Measurements from ENCODE around the gene PM20D1.
"Not testable (repeated sequence)": the region's sequence is repeated elsewhere in the genome, so short reads cannot be mapped to it uniquely, and the experiment has no call there.

The PM20D1 gene

DNA sequence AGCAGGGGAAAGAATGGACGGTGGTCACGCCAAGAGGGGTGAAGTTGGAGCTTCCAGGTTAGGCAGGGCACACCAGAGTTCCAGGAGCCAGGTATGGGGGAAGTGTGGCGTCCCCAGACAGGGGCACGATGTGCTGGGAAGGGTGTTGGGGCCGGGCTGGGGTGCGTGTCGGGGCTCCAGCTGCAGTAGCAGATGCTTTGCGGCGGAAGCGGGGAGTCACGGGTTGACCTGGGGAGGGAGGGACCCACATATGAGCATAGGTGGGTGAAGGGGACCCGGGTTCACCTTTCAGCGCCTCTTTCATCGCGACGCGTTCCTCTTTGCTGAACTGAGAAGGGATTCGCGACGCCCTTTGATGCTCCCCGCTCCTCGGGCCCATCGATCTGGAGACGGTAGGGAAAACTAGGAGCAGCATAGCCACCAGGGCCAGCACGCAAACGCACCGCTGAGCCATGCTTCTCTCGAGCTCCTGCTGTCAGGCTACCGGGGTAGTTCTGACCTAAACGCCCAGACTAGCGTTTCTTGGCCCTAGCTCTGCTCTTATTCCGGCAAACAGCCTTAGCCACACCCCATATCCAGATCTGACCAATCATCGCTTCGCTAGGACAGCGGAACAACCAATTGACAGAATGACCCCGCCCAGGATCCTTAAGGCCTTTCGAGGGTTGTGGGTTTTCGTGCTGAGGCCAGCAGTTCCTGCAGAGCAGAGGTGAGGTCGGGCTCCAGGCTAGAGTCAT is at the start of gene PM20D1:
PM20D1 (minus strand) TSS at position 514 of the 737 bp plus-strand sequence; CDS start at position 454, 60 bp downstream.
- TF ChIP-seq, protein P1, sequence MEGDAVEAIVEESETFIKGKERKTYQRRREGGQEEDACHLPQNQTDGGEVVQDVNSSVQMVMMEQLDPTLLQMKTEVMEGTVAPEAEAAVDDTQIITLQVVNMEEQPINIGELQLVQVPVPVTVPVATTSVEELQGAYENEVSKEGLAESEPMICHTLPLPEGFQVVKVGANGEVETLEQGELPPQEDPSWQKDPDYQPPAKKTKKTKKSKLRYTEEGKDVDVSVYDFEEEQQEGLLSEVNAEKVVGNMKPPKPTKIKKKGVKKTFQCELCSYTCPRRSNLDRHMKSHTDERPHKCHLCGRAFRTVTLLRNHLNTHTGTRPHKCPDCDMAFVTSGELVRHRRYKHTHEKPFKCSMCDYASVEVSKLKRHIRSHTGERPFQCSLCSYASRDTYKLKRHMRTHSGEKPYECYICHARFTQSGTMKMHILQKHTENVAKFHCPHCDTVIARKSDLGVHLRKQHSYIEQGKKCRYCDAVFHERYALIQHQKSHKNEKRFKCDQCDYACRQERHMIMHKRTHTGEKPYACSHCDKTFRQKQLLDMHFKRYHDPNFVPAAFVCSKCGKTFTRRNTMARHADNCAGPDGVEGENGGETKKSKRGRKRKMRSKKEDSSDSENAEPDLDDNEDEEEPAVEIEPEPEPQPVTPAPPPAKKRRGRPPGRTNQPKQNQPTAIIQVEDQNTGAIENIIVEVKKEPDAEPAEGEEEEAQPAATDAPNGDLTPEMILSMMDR (IDR thresholded peaks at IDR 0.05; ENCODE audit: control insufficient read depth, insufficient read depth, low read depth, low read length, missing control alignments) = no peak
- no peak within 1 kb of the TSS for H3K4me3 ChIP-seq (ENCODE audit: control insufficient read depth, low read depth, low read length)
- DNase-seq (ENCODE audit: low read depth) = no peak

DNA sequence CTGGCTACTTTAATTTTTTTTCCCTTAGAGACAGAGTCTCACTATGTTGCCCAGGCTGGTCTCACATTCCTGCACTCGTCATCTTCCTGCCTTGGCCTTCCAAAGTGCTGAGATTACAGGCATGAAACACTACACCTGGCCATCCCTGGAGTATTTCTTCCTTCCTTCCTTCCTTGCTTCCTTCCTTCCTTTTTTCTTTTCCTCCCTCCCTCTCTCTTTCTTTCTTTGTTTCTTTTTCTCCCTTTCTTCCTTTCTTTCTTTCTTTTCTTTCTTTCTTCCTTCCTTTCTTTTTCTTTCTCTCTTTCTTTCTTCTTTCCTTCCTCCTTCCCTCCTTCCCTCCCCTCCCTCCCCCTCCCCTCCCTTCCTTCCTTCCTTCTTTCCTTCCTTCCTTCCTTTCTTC is 46.4 kb upstream of the PM20D1 start:
- no peak for DNase-seq (ENCODE audit: low read depth)

GRCh38 chr1:205894119-205894518 is 44.2 kb upstream of the PM20D1 start:
- DNase-seq (ENCODE audit: low read depth); H3K4me3 ChIP-seq (ENCODE audit: control insufficient read depth, low read depth, low read length): not testable (repeated sequence)

More for the DNA sequence above, 46.4 kb upstream of the PM20D1 start:
- TF ChIP-seq, protein P1 (IDR thresholded peaks at IDR 0.05; ENCODE audit: control insufficient read depth, insufficient read depth, low read depth, low read length, missing control alignments) = no peak
- no peak overlapping the region for H3K4me3 ChIP-seq (ENCODE audit: control insufficient read depth, low read depth, low read length)

DNA sequence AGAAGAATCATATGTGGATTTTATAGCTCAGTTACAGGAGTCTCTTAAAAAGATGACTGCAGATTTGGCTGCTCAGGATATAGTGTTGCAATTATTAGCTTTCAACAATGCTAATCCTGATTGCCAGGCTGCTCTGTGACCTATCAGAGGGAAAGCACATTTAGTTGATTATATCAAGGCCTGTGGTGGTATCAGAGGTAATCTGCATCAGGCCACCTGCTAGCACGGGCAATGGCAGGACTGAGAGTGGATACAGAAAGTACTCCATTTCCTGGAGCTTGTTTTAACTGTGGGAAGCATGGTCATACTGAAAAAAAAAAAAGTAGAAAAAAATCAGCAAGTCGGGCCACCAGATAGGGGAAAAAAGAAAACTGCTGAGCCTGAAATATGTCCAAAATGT is 42.2 kb upstream of the PM20D1 start:
- H3K4me3 ChIP-seq (ENCODE audit: control insufficient read depth, low read depth, low read length); DNase-seq (ENCODE audit: low read depth): not testable (repeated sequence)

GRCh38 chr1:205891481-205891880 is 41.5 kb upstream of the PM20D1 start:
- DNase-seq (ENCODE audit: low read depth); H3K4me3 ChIP-seq (ENCODE audit: control insufficient read depth, low read depth, low read length): not testable (repeated sequence)

DNA sequence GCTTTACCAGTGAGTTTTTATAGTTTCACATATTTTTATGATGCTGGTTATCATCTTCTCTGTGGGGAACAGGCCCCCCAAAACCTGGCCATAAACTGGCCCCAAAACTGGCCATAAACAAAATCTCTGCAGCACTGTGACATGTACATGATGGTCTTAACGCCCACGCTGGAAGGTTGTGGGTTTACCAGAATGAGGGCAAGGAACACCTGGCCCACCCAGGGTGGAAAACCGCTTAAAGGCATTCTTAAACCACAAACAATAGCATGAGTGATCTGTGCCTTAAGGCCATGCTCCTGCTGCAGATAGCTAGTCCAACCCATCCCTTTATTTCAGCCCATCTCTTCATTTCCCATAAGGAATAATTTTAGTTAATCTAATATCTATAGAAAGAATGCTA is 40.7 kb upstream of the PM20D1 start:
- not testable (repeated sequence) for DNase-seq (ENCODE audit: low read depth); H3K4me3 ChIP-seq (ENCODE audit: control insufficient read depth, low read depth, low read length)

GRCh38 chr1:205889706-205890105 is 39.8 kb upstream of the PM20D1 start:
- H3K4me3 ChIP-seq (ENCODE audit: control insufficient read depth, low read depth, low read length) = not testable (repeated sequence)
- DNase-seq (ENCODE audit: low read depth) = peak; percentile 39

GRCh38 chr1:205889006-205889405 is 39.1 kb upstream of the PM20D1 start:
- not testable (repeated sequence) for H3K4me3 ChIP-seq (ENCODE audit: control insufficient read depth, low read depth, low read length); DNase-seq (ENCODE audit: low read depth)

- no peak for DNase-seq (ENCODE audit: low read depth)
- no peak overlapping the region for H3K4me3 ChIP-seq (ENCODE audit: control insufficient read depth, low read depth, low read length)
- TF ChIP-seq, protein P1 (IDR thresholded peaks at IDR 0.05; ENCODE audit: control insufficient read depth, insufficient read depth, low read depth, low read length, missing control alignments) = no peak
Measured at GRCh38 chr1:205883792-205884191, 33.9 kb upstream of the PM20D1 start.

DNA sequence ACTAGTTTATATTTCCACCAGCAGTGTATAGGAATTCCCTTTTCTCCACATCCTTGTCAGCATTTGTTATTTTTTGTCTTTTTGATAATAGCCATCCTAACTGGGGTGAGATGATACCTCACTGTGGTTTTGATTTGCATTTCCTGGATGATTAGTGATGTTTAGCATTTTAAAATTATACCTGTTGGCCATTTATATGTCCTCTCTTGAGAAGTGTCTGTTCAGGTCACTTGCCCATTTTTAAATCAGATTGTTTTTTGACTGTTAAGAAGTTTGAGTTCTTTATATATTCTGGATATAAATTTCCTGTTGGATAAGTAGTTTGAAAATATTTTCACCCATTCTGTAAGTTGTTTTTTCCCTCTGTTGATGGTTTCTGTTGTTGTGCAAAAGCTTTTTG is 31.0 kb upstream of the PM20D1 start:
- no peak for DNase-seq (ENCODE audit: low read depth)
- H3K4me3 ChIP-seq (ENCODE audit: control insufficient read depth, low read depth, low read length) = no peak overlapping the region
- TF ChIP-seq, protein P1 (IDR thresholded peaks at IDR 0.05; ENCODE audit: control insufficient read depth, insufficient read depth, low read depth, low read length, missing control alignments) = no peak
